ENCODE results near the gene TMEM270.
"Not testable (repeated sequence)": the region's sequence is repeated elsewhere in the genome, so short reads cannot be mapped to it uniquely, and the experiment has no call there.

DNA sequence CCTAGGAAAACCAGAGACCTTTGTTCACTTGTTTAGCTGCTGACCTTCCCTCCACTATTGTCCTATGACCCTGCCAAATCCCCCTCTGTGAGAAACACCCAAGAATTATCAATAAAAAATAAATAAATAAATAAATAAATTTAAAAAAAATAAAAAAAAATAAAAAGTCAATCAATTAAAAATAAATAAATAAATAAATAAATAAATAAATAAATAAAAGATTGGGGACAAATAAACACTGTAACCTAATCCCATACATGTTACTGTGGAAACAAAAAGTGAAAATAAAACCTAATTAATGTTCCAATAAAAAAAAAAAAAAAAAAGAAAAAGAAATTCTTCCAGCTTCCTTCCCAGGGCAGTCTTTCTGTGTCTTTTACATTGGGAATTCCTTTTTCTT lies 23.8 kb upstream of the TMEM270 start:
- TF ChIP-seq, protein P1, sequence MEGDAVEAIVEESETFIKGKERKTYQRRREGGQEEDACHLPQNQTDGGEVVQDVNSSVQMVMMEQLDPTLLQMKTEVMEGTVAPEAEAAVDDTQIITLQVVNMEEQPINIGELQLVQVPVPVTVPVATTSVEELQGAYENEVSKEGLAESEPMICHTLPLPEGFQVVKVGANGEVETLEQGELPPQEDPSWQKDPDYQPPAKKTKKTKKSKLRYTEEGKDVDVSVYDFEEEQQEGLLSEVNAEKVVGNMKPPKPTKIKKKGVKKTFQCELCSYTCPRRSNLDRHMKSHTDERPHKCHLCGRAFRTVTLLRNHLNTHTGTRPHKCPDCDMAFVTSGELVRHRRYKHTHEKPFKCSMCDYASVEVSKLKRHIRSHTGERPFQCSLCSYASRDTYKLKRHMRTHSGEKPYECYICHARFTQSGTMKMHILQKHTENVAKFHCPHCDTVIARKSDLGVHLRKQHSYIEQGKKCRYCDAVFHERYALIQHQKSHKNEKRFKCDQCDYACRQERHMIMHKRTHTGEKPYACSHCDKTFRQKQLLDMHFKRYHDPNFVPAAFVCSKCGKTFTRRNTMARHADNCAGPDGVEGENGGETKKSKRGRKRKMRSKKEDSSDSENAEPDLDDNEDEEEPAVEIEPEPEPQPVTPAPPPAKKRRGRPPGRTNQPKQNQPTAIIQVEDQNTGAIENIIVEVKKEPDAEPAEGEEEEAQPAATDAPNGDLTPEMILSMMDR (IDR thresholded peaks at IDR 0.05), result not testable (repeated sequence)
- not testable (repeated sequence) for TF ChIP-seq POLR2A (IDR thresholded peaks at IDR 0.05)

All from lower leg skin (tissue), 3 donors.